H1 (cell line): ENCODE measurements around the gene SYNGR4. TPM values are rescaled to one million over a fixed set of nuclear protein-coding genes. Genes with fewer than 3 reads are reported as not detected.

ENCODE experiments used
- EZH2 ChIP-seq: fragments of 200-600 bp; sonication (generic); IDR thresholded peaks from 2 replicates; pipeline ENCODE4 v1.7.1; 2012; ENCODE audit warnings: low read depth, mild to moderate bottlenecking, moderate library complexity, low read length, inconsistent platforms; ENCODE audit not compliant: severe bottlenecking
- SIX5 ChIP-seq: IDR thresholded peaks from 2 replicates; pipeline ENCODE4 v1.6.1; 2011; ENCODE audit warnings: mild to moderate bottlenecking, low read depth, low read length
- SP4 ChIP-seq: IDR thresholded peaks from 2 replicates; pipeline ENCODE4 v1.6.1; 2012; ENCODE audit warnings: low read length, inconsistent platforms
- TCF12 ChIP-seq: IDR thresholded peaks from 2 replicates; pipeline ENCODE4 v1.6.1; 2011; ENCODE audit warnings: low read depth, mild to moderate bottlenecking, low read length
- TEAD4 ChIP-seq: IDR thresholded peaks from 2 replicates; pipeline ENCODE4 v1.6.1; 2012; ENCODE audit warnings: low read depth, low read length, inconsistent platforms, mixed read lengths
- polyA plus RNA-seq, 7 experiments: library from polyadenylated mRNA; depleted of rRNA in 3 of 7; stranded (reverse) in 5 of 7; unstranded in 2 of 7; fragments of >200 nt in 5 of 7; fragments of 200-250 nt in 2 of 7; gene quantifications; 1 replicate in 5 of 7; 2 replicates in 1 of 7; 4 replicates in 1 of 7; pipeline versions ENCODE4 v1.2.1 to v1.2.3, GENCODE V29; 2011 to 2013; ENCODE audit warnings: missing spikeins in 2 of 7, mixed read lengths in 2 of 7
- total RNA-seq: library from RNA; stranded (reverse); fragmentation: NEBNext Ultra II Directional; extraction: Animal tissue kit (Norgen Biotek cat#: 25700); gene quantifications from 2 replicates; pipeline ENCODE4 v1.2.1, GENCODE V29; 2021

The SYNGR4 gene
- total and polyA plus RNA-seq, 2 of the 8 experiments (the other 6 are each of a cell fraction or from before 2014, with no cell fraction given), result 0.41 TPM; not detected in 1

GRCh38 chr19:48348737-48349136 lies 15.4 kb upstream of the SYNGR4 start (continued):
- no peak for TF ChIP-seq EZH2
- no peak for TF ChIP-seq TEAD4
- TF ChIP-seq SP4, result no peak
- TF ChIP-seq TCF12, result no peak
- TF ChIP-seq SIX5, result no peak
- TF ChIP-seq, all 59 proteins: peak for 0
